GM12874 (cell line): ENCODE measurements around the gene BNC2.

Source experiments
- CTCF ChIP-seq: IDR thresholded peaks from 2 replicates; pipeline ENCODE4 v1.5.1; 2011; ENCODE audit warnings: low read depth, mild to moderate bottlenecking, control low read depth, low read length, moderate library complexity; ENCODE audit not compliant: insufficient read depth

Gene BNC2

GRCh38 chr9:16627967-16628366, 242.5 kb downstream of the BNC2 start:
- no peak for TF ChIP-seq CTCF

GRCh38 chr9:16627521-16627920, 242.9 kb downstream of the BNC2 start:
- TF ChIP-seq CTCF = no peak

- TF ChIP-seq CTCF = no peak
Observed at GRCh38 chr9:16626577-16627130, 243.8 kb downstream of the BNC2 start.

- TF ChIP-seq CTCF = no peak
Observed at GRCh38 chr9:16625811-16626210, 244.7 kb downstream of the BNC2 start.

- TF ChIP-seq CTCF = no peak
Observed at GRCh38 chr9:16625161-16625631, 245.3 kb downstream of the BNC2 start.

GRCh38 chr9:16624744-16625117, 245.7 kb downstream of the BNC2 start:
- no peak for TF ChIP-seq CTCF

GRCh38 chr9:16623989-16624743, 246.3 kb downstream of the BNC2 start:
- no peak for TF ChIP-seq CTCF
